Testis (tissue), 3 donors: ENCODE data around the gene RAPGEF4. TPM values are rescaled to one million over a fixed set of nuclear protein-coding genes. Genes with fewer than 3 reads are reported as not detected.

Source experiments
- DNase-seq: peaks from one replicate; pipeline ENCODE4 v3.0.0-alpha.2; 2019
- H3K27ac ChIP-seq, 2 donors: fragments of 200-600 bp; sonication (generic); one replicate each; pipeline ENCODE4 v1.5.1; 2019
- H3K27me3 ChIP-seq: fragments of 200-600 bp; sonication (generic); one replicate; pipeline ENCODE4 v1.5.1; 2019
- H3K36me3 ChIP-seq: fragments of 200-600 bp; sonication (generic); one replicate; pipeline ENCODE4 v1.5.1; 2017; ENCODE audit warnings: low read depth; ENCODE audit errors: missing control alignments
- H3K4me1 ChIP-seq: fragments of 200-600 bp; sonication (generic); one replicate; pipeline ENCODE4 v1.5.1; 2019
- H3K4me3 ChIP-seq, 2 donors: fragments of 200-600 bp; sonication (generic); one replicate each; pipeline ENCODE4 v1.5.1; 2017 to 2019
- H3K9me3 ChIP-seq: fragments of 200-600 bp; sonication (generic); one replicate; pipeline ENCODE4 v1.5.1; 2017
- CTCF ChIP-seq, 3 experiments: fragments of 450-650 bp in 2 of 3; fragments of 200-600 bp in 1 of 3; sonication (generic) in 1 of 3; IDR thresholded peaks; one replicate each; pipeline ENCODE4 v1.5.1; 2016 to 2019; ENCODE audit warnings: antibody characterized with exemption in 3 of 3, mild to moderate bottlenecking in 2 of 3, moderate library complexity in 1 of 3
- POLR2A ChIP-seq: fragments of 450-650 bp; IDR thresholded peaks from one replicate; pipeline ENCODE4 v1.6.1; 2017; ENCODE audit warnings: antibody characterized with exemption, mild to moderate bottlenecking, moderate library complexity
- WGBS, 2 donors: methylation state at CpG; one replicate each; pipeline ENCODE4 v1.1.5; 2018; 5-methylcytosine and 5-hydroxymethylcytosine counted together
- intact Hi-C: fragments of 100-400 bp; cut with DNase I; formaldehyde crosslinking; loops from one replicate; pipeline ENCODE4 v1.15.1; 2023; ENCODE audit warnings: low total_unique reads
- polyA plus RNA-seq: library from polyadenylated mRNA; stranded (reverse); fragments of 350-450 nt; fragmentation: Illumina TruSeq; extraction: RNeasy Lipid Tissue Mini Kit (QIAGEN cat#74804); gene quantifications from one replicate; pipeline ENCODE4 v1.2.3, GENCODE V29; 2014; ENCODE audit warnings: low read depth, low replicate concordance; ENCODE audit not compliant: insufficient read depth
- total RNA-seq, 2 donors: library from RNA; depleted of rRNA; stranded (reverse); fragments of >200 nt; gene quantifications; one replicate each; pipeline ENCODE4 v1.2.3, GENCODE V29; 2016

RAPGEF4 gene
- total and polyA plus RNA-seq, 3 donors from 2014 or later, result 14.3 to 42.6 (median 22.5) TPM

GRCh38 chr2:173027181-173028128 lies 291.8 kb downstream of the RAPGEF4 start:
- Histone ChIP-seq H3K9me3 (no peaks in the 10 kb centered on the region), H3K4me1 (peaks cover 11% of the 10 kb centered on the region), H3K4me3 (no peak overlapping the region), H3K27ac (peak overlapping the region; percentile 46 to 53), H3K36me3 (no peaks in the 10 kb centered on the region), H3K27me3 (no peaks in the 10 kb centered on the region)
- WGBS, 2 donors, result 28% methylated on average over 8 of the region's 8 CpGs
- intact Hi-C loops, result no loop called here
- DNase-seq, result peak; percentile 97
- TF ChIP-seq CTCF (IDR thresholded peaks at IDR 0.05), result peak; percentile 97
- TF ChIP-seq POLR2A, result no peak

- peaks cover 11% of the 10 kb centered on the region for H3K4me1 ChIP-seq
- intact Hi-C loops, result no loop called here
- H3K4me3 ChIP-seq, result no peak overlapping the region
- peak overlapping the region in 1 of 2 donors; percentile 46 for H3K27ac ChIP-seq
- no peaks in the 10 kb centered on the region for H3K9me3 ChIP-seq
- DNase-seq, result no peak
- no peaks in the 10 kb centered on the region for H3K27me3 ChIP-seq
- TF ChIP-seq POLR2A (no peak), CTCF (IDR thresholded peaks at IDR 0.05) (no peak)
- 50 to 71% methylated on average over 1 of the region's 1 CpG for WGBS, 2 donors
- H3K36me3 ChIP-seq, result no peaks in the 10 kb centered on the region
These were observed 292.5 kb downstream of the RAPGEF4 start for GRCh38 chr2:173028141-173028540.

DNA sequence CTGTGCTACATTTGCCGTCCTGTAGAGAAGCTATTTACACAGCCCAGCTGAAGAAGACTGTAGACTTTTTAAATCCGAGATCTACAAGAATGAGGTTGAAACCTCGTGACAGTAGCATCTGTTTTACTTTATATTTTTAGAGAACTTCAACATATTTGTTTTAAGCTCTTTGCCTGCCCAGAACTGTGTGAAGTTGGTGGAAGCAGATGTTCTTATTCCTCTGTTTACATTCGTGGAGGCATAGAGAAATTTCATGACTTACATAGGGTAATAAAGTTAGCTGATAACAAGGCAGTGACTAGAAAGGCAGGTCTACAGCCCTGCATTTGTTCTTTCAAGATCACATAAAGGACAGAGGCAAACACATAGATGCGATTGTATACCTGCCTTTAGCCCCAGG lies 293.0 kb downstream of the RAPGEF4 start:
- no peaks in the 10 kb centered on the region for H3K9me3 ChIP-seq
- intact Hi-C loops, result no loop called here
- no peak overlapping the region for H3K4me3 ChIP-seq
- DNase-seq, result no peak
- peaks cover 11% of the 10 kb centered on the region for H3K4me1 ChIP-seq
- no peak overlapping the region for H3K27ac ChIP-seq
- 65 to 67% methylated on average over 5 of the region's 5 CpGs for WGBS, 2 donors
- no peak for TF ChIP-seq CTCF (IDR thresholded peaks at IDR 0.05)
- TF ChIP-seq POLR2A, result no peak
- H3K27me3 ChIP-seq, result no peaks in the 10 kb centered on the region
- H3K36me3 ChIP-seq, result no peaks in the 10 kb centered on the region

DNA sequence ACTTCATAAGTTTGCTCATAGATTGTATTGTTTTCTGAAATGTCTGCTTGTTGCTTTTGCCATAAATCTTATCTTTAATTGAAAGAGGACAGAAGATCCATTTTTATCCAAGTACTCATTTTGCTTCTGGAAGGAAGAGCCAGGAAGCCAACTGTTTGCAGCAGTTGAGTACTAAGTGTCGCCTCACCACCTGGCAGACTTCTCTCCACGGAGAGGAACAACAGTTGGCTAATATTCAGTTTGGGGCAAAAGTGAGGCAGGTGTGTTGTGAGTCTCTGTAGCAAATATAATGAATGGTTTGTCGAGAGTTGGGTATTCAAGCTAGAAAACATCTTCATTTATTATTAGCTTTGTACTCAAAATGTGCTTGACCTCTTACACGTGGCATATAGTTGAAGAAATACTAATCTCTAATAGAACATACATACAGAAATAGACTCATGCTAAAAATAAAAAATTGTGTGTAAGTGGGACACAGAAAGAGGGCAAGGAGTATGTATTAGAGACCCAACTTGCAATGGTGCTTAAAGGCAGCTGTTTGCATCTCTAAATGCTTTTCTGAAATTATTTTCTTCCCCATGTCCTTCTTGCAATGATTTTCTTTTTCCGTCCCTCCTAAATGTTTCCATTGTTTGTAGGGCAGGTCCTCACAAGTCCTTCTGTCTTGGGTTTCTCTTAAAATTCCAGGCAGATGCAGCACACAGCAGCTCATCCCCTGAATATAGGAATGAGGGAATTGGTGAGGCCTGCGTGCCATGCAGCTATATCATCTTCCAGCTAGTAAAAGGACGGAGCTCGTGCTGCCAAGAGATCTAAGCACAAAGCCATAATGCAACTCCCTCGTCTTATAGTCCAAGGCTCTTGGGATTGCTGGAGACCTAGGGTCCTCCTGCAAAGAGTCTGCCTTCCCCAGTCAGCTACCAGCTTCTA lies 295.2 kb downstream of the RAPGEF4 start:
- Histone ChIP-seq H3K36me3 (no peaks in the 10 kb centered on the region), H3K27me3 (no peaks in the 10 kb centered on the region), H3K4me1 (peaks cover 11% of the 10 kb centered on the region), H3K9me3 (no peaks in the 10 kb centered on the region), H3K27ac (no peak overlapping the region), H3K4me3 (no peak overlapping the region)
- TF ChIP-seq CTCF (IDR thresholded peaks at IDR 0.05) (no peak), POLR2A (no peak)
- intact Hi-C loops, result no loop called here
- no peak for DNase-seq
- 83 to 84% methylated on average over 9 of the region's 9 CpGs for WGBS, 2 donors
